Panc1 (cell line): ENCODE measurements around the gene NCLN. TPM values are rescaled to one million over a fixed set of nuclear protein-coding genes. Genes with fewer than 3 reads are reported as not detected.

ENCODE experiments used
- ATAC-seq: fragments of 200-7000 bp; cut with Tn5 transposase; 2 replicates; pipeline ENCODE4 v1.9.1; 2020; ENCODE audit warnings: mild to moderate bottlenecking, moderate library complexity
- BruUV-seq: library from RNA; stranded (reverse); fragments of 400-500 nt; replicated peaks from 2 replicates; lab custom pipeline; 2021; lab: Mats Ljungman, UMichigan
- CTCF ChIA-PET: fragments of 300-600 bp; sonication (Branson Sonifier 250); formaldehyde crosslinking; loops from one replicate; lab custom pipeline; 2022; ENCODE audit warnings: antibody characterized with exemption; lab: Charles Lee
- POLR2A ChIA-PET: fragments of 300-600 bp; sonication (Branson Sonifier 250); formaldehyde crosslinking; loops from one replicate; lab custom pipeline; 2022; ENCODE audit warnings: antibody characterized with exemption; lab: Charles Lee
- DNase-seq: peaks from one replicate; pipeline ENCODE4 v3.0.0-alpha.2; 2010; ENCODE audit warnings: low read depth, low spot score
- H3K27ac ChIP-seq: 2 replicates; pipeline ENCODE4 v1.5.1; 2011; ENCODE audit warnings: mild to moderate bottlenecking, low read length, inconsistent platforms
- H3K27me3 ChIP-seq: fragments of 200-500 bp; sonication (Bioruptor generic); 2 replicates; pipeline ENCODE4 v1.6.0; 2014; ENCODE audit warnings: low read length, inconsistent platforms; ENCODE audit not compliant: control insufficient read depth, insufficient read depth
- H3K36me3 ChIP-seq: fragments of 200-500 bp; sonication (Bioruptor generic); 2 replicates; pipeline ENCODE4 v1.5.1; 2014; ENCODE audit warnings: inconsistent platforms, mild to moderate bottlenecking, low read length, moderate library complexity; ENCODE audit not compliant: control insufficient read depth, insufficient read depth
- H3K4me1 ChIP-seq: 2 replicates; pipeline ENCODE4 v1.5.1; 2011; ENCODE audit warnings: inconsistent platforms, mild to moderate bottlenecking, low read length, moderate library complexity; ENCODE audit not compliant: control insufficient read depth, insufficient read depth
- H3K4me3 ChIP-seq, 2 experiments: 2 replicates each; pipeline ENCODE4 v1.5.1; 2011 to 2012; ENCODE audit warnings: low read depth in 2 of 2, low read length in 2 of 2, mild to moderate bottlenecking in 2 of 2, inconsistent platforms in 1 of 2, moderate library complexity in 1 of 2
- H3K9me3 ChIP-seq: fragments of 200-500 bp; sonication (Bioruptor generic); 2 replicates; pipeline ENCODE4 v1.5.1; 2014; ENCODE audit warnings: low read depth, mild to moderate bottlenecking, inconsistent platforms, low read length, moderate library complexity; ENCODE audit not compliant: control insufficient read depth, insufficient read depth
- CTCF ChIP-seq: fragments of 450-650 bp; IDR thresholded peaks from 2 replicates; pipeline ENCODE4 v1.5.1; 2017; ENCODE audit warnings: mild to moderate bottlenecking
- POLR2AphosphoS5 ChIP-seq: IDR thresholded peaks from 2 replicates; pipeline ENCODE4 v1.6.1; 2012; ENCODE audit warnings: mild to moderate bottlenecking, low read depth, low read length, moderate library complexity
- REST ChIP-seq, 2 experiments: IDR thresholded peaks; 2 replicates each; pipeline ENCODE4 v1.6.1; 2011 to 2012; ENCODE audit warnings: low read depth in 2 of 2, control low read depth in 1 of 2, low read length in 1 of 2, mild to moderate bottlenecking in 1 of 2, moderate library complexity in 1 of 2; ENCODE audit not compliant: insufficient read depth in 1 of 2
- SIN3A ChIP-seq: IDR thresholded peaks from 2 replicates; pipeline ENCODE4 v1.6.1; 2012; ENCODE audit warnings: low read depth, mild to moderate bottlenecking, low read length, moderate library complexity, borderline replicate concordance; ENCODE audit not compliant: insufficient read depth
- TCF7L2 ChIP-seq: IDR thresholded peaks from 2 replicates; pipeline ENCODE4 v1.6.1; 2011; ENCODE audit warnings: mild to moderate bottlenecking, low read depth, low read length, inconsistent platforms
- in situ Hi-C: cut with HindIII; loops from 2 replicates; pipeline ENCODE4 v1.10.0; 2016; ENCODE audit warnings: low sequenced_read_pairs, low pct_unique_long_range_greater_than_20kb
- intact Hi-C: fragments of 100-400 bp; cut with micrococcal nuclease; formaldehyde crosslinking; loops from one replicate; pipeline ENCODE4 v1.10.0; 2022; ENCODE audit not compliant: unreplicated experiment
- total RNA-seq: library from RNA; stranded (reverse); gene quantifications from one replicate; pipeline ENCODE4 v1.2.1, GENCODE V29; 2021; ENCODE audit not compliant: unreplicated experiment

NCLN gene
- total RNA-seq, 1 experiment from 2014 or later, result 132 TPM

- no peak overlapping the region for H3K4me3 ChIP-seq
- no peak for TF ChIP-seq SIN3A
- no peak for TF ChIP-seq CTCF
- TF ChIP-seq TCF7L2, result no peak
- no peak for TF ChIP-seq POLR2AphosphoS5
- no peak for TF ChIP-seq REST (IDR thresholded peaks at IDR 0.05; ENCODE audit: insufficient read depth in 1 of 2, low read depth in 2 of 2, low read length in 1 of 2)
- DNase-seq (no peak), ATAC-seq (peak; percentile 61)
- peaks cover 12% of the 10 kb centered on the region for H3K4me1 ChIP-seq
- no peaks in the 10 kb centered on the region for H3K36me3 ChIP-seq
- in situ Hi-C loops (no loop called here), intact Hi-C loops (no loop called here)
- H3K27me3 ChIP-seq, result no peaks in the 10 kb centered on the region
- no TSS peak for BruUV-seq
- CTCF ChIA-PET, result no interaction called here
- no peaks in the 10 kb centered on the region for H3K9me3 ChIP-seq
- POLR2A ChIA-PET, result no interaction called here
- H3K27ac ChIP-seq, result no peak overlapping the region
Observed at GRCh38 chr19:3175781-3176714, 9.7 kb upstream of the NCLN start.

- Histone ChIP-seq H3K36me3 (no peaks in the 10 kb centered on the region), H3K9me3 (no peaks in the 10 kb centered on the region), H3K27ac (no peak overlapping the region), H3K4me3 (no peak overlapping the region), H3K27me3 (no peaks in the 10 kb centered on the region), H3K4me1 (peaks cover 12% of the 10 kb centered on the region)
- TF ChIP-seq POLR2AphosphoS5, result no peak
- TF ChIP-seq TCF7L2, result no peak
- BruUV-seq, result no TSS peak
- ChIA-PET CTCF (no interaction called here), POLR2A (no interaction called here)
- DNase-seq, result no peak
- intact Hi-C loops, result no loop called here
- in situ Hi-C loops, result no loop called here
- peak; percentile 88 for ATAC-seq
Observed at GRCh38 chr19:3176715-3177501, 8.8 kb upstream of the NCLN start.
